Esophagus muscularis mucosa (tissue), 4 donors: ENCODE measurements around the gene UBE2L3. TPM values are rescaled to one million over a fixed set of nuclear protein-coding genes. Genes with fewer than 3 reads are reported as not detected.

Source experiments
- DNase-seq: peaks from one replicate; pipeline ENCODE4 v3.0.0-alpha.2; 2017; ENCODE audit errors: extremely low spot score
- H3K27ac ChIP-seq, 4 donors: fragments of 200-600 bp; sonication (generic); replicated peaks in 1 of 4; 1 replicate in 3 of 4; 2 replicates in 1 of 4; pipeline ENCODE4 v1.5.1; 2016 to 2019; ENCODE audit warnings: mild to moderate bottlenecking in 1 of 4
- H3K27me3 ChIP-seq, 4 donors: fragments of 200-600 bp; sonication (generic); one replicate each; pipeline versions ENCODE4 v1.5.1 to v1.6.0; 2016 to 2019
- H3K36me3 ChIP-seq, 4 donors: fragments of 200-600 bp; sonication (generic); one replicate each; pipeline ENCODE4 v1.5.1; 2016 to 2019
- H3K4me1 ChIP-seq, 4 donors: fragments of 200-600 bp; sonication (generic); one replicate each; pipeline ENCODE4 v1.5.1; 2016 to 2019
- H3K4me3 ChIP-seq, 4 donors: fragments of 200-600 bp; sonication (generic); 1 replicate in 2 of 4; 2 replicates in 2 of 4; pipeline ENCODE4 v1.5.1; 2016 to 2019; ENCODE audit warnings: mild to moderate bottlenecking in 4 of 4, moderate library complexity in 1 of 4
- H3K9me3 ChIP-seq, 4 donors: fragments of 200-600 bp; sonication (generic); 1 replicate in 3 of 4; 2 replicates in 1 of 4; pipeline ENCODE4 v1.5.1; 2016 to 2019
- EP300 ChIP-seq: sonication (generic); formaldehyde crosslinking; IDR thresholded peaks from one replicate; pipeline ENCODE4 v1.6.1; 2017; ENCODE audit warnings: antibody characterized with exemption
- POLR2A ChIP-seq: fragments of 450-650 bp; IDR thresholded peaks from one replicate; pipeline ENCODE4 v1.6.1; 2017; ENCODE audit warnings: antibody characterized with exemption, moderate library complexity, mild to moderate bottlenecking, low read depth
- POLR2AphosphoS5 ChIP-seq, 2 donors: sonication (generic); formaldehyde crosslinking; IDR thresholded peaks; one replicate each; pipeline ENCODE4 v1.6.1; 2017; ENCODE audit warnings: antibody characterized with exemption in 2 of 2
- WGBS: methylation state at CpG from one replicate; pipeline ENCODE4 v1.1.5; 2018; 5-methylcytosine and 5-hydroxymethylcytosine counted together
- intact Hi-C: fragments of 100-400 bp; cut with DNase I; formaldehyde crosslinking; loops from one replicate; pipeline ENCODE4 v1.15.1; 2023
- total RNA-seq, 4 donors: library from RNA; depleted of rRNA; stranded (reverse); fragments of >200 nt; gene quantifications; one replicate each; pipeline versions ENCODE4 v1.1.0 to v1.2.1, GENCODE V29; 2016
- TF ChIP-seq, protein P1 (sequence below), 3 experiments: fragments of 200-600 bp in 2 of 3; fragments of 450-650 bp in 1 of 3; sonication (generic) in 2 of 3; IDR thresholded peaks; one replicate each; pipeline ENCODE4 v1.5.1; 2017 to 2019; ENCODE audit warnings: antibody characterized with exemption in 3 of 3, mild to moderate bottlenecking in 2 of 3, moderate library complexity in 1 of 3

The UBE2L3 gene
- total RNA-seq, 4 donors from 2014 or later, result 47.3 to 84.7 (median 65.2) TPM

DNA sequence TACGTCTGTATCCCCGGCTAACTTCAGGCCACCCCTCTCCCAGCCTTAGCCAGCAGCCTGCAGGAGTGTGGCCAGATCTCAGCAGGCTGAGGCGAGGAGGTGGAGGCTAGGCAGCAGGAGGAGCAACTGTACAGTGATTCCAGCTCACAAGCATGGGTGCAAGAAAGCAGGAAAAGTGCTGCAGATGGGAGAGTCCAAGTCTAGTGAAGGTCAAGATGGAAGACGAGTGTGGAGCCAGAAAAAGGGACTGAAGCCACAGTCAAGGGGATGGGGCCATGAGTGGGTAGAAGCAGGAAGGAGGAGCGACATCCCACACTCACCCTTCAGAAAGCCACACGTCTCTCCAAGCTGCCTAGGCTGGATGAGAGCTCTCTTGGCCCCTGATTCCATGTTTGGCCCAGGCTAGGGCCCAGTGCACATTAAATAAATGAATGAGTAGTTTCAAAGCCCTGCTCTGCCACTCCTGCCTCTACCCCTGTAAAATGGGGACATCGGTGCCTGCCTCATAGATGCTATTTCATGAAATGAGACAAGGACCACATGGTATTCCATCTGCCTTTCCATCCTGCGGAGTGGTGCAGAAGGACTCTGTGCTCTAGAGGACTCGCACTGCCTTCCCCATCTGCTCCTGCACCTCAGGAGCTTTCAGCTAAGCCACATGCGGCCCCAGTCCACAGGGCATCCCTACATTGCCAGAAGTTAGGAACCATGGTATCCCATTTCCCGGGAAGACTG lies 59.4 kb downstream of the UBE2L3 start:
- Histone ChIP-seq H3K27me3 (no peaks in the 10 kb centered on the region), H3K4me1 (peaks cover 32 to 60% (median 50%) of the 10 kb centered on the region in 4 donors), H3K36me3 (peaks cover 0 to 25% (median 22%) of the 10 kb centered on the region in 4 donors), H3K9me3 (no peaks in the 10 kb centered on the region), H3K27ac (no peak overlapping the region), H3K4me3 (no peak overlapping the region)
- DNase-seq, result no peak
- intact Hi-C loops, result no loop called here
- TF ChIP-seq, protein P1, sequence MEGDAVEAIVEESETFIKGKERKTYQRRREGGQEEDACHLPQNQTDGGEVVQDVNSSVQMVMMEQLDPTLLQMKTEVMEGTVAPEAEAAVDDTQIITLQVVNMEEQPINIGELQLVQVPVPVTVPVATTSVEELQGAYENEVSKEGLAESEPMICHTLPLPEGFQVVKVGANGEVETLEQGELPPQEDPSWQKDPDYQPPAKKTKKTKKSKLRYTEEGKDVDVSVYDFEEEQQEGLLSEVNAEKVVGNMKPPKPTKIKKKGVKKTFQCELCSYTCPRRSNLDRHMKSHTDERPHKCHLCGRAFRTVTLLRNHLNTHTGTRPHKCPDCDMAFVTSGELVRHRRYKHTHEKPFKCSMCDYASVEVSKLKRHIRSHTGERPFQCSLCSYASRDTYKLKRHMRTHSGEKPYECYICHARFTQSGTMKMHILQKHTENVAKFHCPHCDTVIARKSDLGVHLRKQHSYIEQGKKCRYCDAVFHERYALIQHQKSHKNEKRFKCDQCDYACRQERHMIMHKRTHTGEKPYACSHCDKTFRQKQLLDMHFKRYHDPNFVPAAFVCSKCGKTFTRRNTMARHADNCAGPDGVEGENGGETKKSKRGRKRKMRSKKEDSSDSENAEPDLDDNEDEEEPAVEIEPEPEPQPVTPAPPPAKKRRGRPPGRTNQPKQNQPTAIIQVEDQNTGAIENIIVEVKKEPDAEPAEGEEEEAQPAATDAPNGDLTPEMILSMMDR (IDR thresholded peaks at IDR 0.05), result no peak
- TF ChIP-seq POLR2A (no peak), EP300 (no peak), POLR2AphosphoS5 (IDR thresholded peaks at IDR 0.05) (no peak)
- WGBS, result 79% methylated on average over 9 of the region's 11 CpGs

DNA sequence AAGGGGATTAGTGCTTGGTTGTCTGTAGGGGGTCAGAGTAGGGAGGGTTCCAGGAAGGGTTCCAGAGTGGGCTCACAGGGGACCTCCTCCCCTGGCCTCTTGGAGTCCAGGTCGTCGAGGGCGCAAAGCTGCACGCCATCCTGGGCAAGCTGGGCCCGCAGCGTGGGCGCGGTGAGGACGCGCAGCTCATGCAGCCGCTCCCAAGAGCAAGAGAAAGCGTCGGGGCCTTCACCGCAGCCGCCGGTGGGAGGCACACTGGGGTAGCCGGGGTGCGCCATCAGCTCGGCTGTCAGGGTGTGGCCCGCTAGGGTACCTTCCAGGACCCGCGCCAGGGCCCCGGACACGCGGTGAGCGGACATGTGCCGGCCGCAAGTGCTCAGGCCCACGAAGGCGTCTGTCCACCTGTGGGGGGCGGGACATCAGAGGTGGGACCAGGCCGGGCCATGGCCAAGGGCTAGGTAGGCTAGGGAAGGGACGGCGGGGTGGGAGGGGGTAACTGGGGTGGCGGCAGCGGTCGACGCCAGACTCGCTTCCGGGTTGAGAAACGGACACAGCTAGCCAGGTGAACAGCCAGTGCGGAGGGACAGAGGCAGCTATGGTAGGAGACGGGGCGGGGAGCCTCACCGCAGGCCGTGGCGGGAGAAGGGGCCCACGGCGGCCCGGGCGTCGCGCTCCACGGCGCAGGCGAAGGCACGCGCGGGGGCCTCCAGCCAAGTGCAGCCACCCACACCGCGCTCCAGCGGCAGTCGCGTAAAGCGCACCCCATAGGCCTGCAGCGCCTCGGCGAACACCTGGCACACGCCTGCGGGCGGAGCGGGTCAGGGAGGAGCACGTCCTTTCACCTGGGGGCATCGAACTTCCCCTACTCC lies 61.1 kb downstream of the UBE2L3 start:
- no peak for DNase-seq
- Histone ChIP-seq H3K27ac (peak overlapping the region; percentile 65 to 85 (median 78)), H3K27me3 (no peaks in the 10 kb centered on the region), H3K4me1 (peaks cover 27 to 43% (median 34%) of the 10 kb centered on the region in 4 donors), H3K9me3 (no peaks in the 10 kb centered on the region), H3K4me3 (peak overlapping the region; percentile 77 to 99 (median 92)), H3K36me3 (peaks cover 0 to 9% (median 7%) of the 10 kb centered on the region in 4 donors)
- WGBS, result 67% methylated on average over 48 of the region's 74 CpGs
- intact Hi-C loops, result no loop called here
- TF ChIP-seq, protein P1 (IDR thresholded peaks at IDR 0.05), result no peak
- no peak for TF ChIP-seq POLR2AphosphoS5 (IDR thresholded peaks at IDR 0.05)
- no peak for TF ChIP-seq EP300

DNA sequence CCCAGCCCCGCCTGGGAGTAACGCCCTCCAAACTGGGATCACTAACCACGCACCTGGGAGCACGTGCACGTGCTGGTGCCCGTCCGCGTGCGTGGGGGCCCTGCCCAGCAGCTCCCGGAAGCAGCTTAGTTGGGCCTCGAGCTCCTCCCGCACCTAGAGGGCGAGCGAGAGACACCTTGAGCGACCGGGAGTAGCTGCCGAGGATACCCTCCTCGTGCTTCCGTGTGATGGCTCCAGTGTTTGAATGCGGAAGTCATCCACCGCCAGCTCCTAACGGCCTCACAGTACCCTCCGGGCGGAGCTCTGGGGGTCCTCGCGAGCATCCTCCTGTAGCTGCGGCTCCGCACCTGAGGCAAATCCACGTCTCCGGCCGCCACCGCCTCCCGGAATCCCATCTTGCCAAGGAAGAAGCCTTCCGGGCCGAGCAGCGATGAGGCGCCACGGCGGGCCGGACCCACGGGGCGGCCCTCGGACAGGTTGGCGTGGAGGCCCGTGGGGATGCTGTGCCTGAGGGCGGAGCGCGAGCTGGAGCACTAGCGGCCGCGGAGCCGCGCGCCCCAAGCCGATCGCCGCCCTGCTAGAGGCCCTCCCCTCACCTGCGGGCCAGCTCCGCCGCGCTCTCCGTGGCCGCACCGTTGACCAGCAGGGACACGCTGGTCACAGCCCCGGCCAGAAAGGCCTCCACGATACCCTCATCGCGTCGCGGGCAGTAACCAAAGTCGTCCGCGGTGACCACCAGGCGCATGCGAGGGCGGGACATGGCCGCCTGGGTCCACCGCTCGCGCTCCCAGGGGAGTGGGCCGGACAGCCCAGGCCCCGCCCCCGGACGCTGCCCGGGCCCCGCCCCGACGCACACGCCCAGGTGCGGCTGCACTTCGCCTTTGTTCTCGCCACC lies 62.0 kb downstream of the UBE2L3 start, which contains the start of gene YDJC:
YDJC (minus strand) TSS at position 768 of the 895 bp plus-strand sequence; CDS start at position 760, 8 bp downstream.
- Histone ChIP-seq H3K9me3 (no peaks in the 10 kb centered on the region), H3K36me3 (peaks cover 0 to 8% (median 5%) of the 10 kb centered on the region in 4 donors), H3K4me1 (peaks cover 18 to 34% (median 25%) of the 10 kb centered on the region in 4 donors), H3K4me3 (peak within 1 kb of the TSS; percentile 77 to 99 (median 92)), H3K27ac (peak within 1 kb of the TSS; percentile 65 to 85 (median 78)), H3K27me3 (no peaks in the 10 kb centered on the region)
- TF ChIP-seq EP300, result no peak
- TF ChIP-seq POLR2AphosphoS5 (IDR thresholded peaks at IDR 0.05), result peak; percentile 75 to 81
- TF ChIP-seq, protein P1 (IDR thresholded peaks at IDR 0.05), result peak; percentile 14 to 33 (median 17)
- TF ChIP-seq POLR2A, result no peak
- intact Hi-C loops, result no loop called here
- 5% methylated on average over 17 of the region's 93 CpGs for WGBS
- DNase-seq, result peak; percentile 98

DNA sequence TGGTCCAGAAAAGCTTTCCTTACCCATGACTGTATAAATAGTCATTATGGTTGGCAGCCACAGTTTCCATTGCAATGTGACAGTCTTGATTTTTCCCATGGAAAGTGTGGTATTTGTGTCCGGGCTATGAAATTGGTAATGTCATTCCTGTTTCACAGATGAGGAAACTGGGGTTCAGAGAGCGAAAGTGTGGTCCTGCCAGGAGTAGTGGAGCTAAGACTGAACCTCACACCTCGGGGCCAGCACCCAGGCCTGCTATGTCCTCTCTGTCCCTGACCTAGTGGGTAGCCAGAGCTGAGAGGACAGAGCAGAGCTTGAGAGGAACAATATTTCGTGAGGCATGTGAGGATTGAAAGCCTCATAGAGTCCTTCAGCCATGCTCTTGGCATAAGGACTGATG lies 63.5 kb downstream of the UBE2L3 start:
- no peak for DNase-seq
- H3K4me3 ChIP-seq, result no peak overlapping the region
- H3K4me1 ChIP-seq, result peaks cover 12 to 24% (median 17%) of the 10 kb centered on the region in 4 donors
- H3K27me3 ChIP-seq, result no peaks in the 10 kb centered on the region
- H3K9me3 ChIP-seq, result no peaks in the 10 kb centered on the region
- 95% methylated on average over 4 of the region's 4 CpGs for WGBS
- TF ChIP-seq EP300, result no peak
- no peak for TF ChIP-seq POLR2A
- TF ChIP-seq POLR2AphosphoS5 (IDR thresholded peaks at IDR 0.05), result no peak
- TF ChIP-seq, protein P1 (IDR thresholded peaks at IDR 0.05), result no peak
- H3K27ac ChIP-seq, result no peak overlapping the region
- intact Hi-C loops, result no loop called here
- H3K36me3 ChIP-seq, result peaks cover 0 to 8% (median 5%) of the 10 kb centered on the region in 4 donors
